Mammary epithelial cell (primary cell): ENCODE data around the gene RHOA.

Experiments used
- EZH2 ChIP-seq: IDR thresholded peaks from 2 replicates; pipeline ENCODE4 v1.6.1; 2012; ENCODE audit warnings: low read length, inconsistent platforms, borderline replicate concordance
- TF ChIP-seq, protein P1 (sequence below), 2 donors: IDR thresholded peaks in 1 of 2; conservative IDR thresholded peaks in 1 of 2; 2 replicates each; pipeline ENCODE4 v1.5.1; 2011 to 2012; ENCODE audit warnings: inconsistent platforms in 2 of 2, low read length in 2 of 2, mild to moderate bottlenecking in 2 of 2, control low read depth in 1 of 2, low read depth in 1 of 2; ENCODE audit not compliant: insufficient read depth in 1 of 2; ENCODE audit errors: extremely low read depth in 1 of 2

DNA sequence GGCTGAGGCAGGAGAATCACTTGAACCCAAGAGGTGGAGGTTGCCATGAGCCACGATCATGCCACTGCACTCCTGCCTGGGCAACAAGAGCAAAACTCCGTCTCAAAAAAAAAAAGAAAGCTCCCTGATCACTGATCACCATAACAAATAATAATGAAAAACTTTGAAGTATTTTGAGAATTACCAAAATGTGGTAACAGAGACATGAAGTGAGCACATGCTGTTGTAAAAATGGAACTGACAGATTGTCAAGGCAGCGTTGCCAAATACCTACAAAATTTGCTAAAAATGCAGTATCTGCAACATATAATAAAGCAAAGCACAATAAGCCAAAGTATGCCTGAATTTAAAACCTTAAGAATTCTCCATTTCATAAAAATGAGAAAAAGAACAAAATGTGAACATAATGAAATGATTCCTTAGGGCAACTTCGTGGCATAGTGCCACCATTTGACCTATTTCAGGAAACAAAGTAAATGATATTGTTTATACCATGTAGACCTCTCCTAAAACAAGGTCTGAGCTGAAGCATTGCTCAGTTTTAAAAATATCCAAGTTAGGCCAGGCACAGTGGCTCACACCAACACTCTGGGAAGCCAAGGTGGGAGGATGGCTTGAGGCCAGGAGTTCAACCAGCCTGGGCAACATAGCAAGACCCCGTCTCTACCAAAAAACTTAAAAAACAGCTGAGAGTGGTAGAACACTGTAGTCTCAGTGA is 77.7 kb downstream of the RHOA start:
- no peak for TF ChIP-seq EZH2
- TF ChIP-seq, protein P1, sequence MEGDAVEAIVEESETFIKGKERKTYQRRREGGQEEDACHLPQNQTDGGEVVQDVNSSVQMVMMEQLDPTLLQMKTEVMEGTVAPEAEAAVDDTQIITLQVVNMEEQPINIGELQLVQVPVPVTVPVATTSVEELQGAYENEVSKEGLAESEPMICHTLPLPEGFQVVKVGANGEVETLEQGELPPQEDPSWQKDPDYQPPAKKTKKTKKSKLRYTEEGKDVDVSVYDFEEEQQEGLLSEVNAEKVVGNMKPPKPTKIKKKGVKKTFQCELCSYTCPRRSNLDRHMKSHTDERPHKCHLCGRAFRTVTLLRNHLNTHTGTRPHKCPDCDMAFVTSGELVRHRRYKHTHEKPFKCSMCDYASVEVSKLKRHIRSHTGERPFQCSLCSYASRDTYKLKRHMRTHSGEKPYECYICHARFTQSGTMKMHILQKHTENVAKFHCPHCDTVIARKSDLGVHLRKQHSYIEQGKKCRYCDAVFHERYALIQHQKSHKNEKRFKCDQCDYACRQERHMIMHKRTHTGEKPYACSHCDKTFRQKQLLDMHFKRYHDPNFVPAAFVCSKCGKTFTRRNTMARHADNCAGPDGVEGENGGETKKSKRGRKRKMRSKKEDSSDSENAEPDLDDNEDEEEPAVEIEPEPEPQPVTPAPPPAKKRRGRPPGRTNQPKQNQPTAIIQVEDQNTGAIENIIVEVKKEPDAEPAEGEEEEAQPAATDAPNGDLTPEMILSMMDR (conservative IDR thresholded peaks at IDR 0.05 in 1 of 2, IDR thresholded peaks at IDR 0.05 in 1 of 2; ENCODE audit: extremely low read depth in 1 of 2, insufficient read depth in 1 of 2, low read depth in 1 of 2, low read length in 2 of 2), result no peak
